Gastrocnemius medialis (tissue), 4 donors: ENCODE data around the gene SPOCD1.

Source experiments
- POLR2A ChIP-seq, 2 donors: fragments of 450-650 bp; IDR thresholded peaks; one replicate each; pipeline ENCODE4 v1.6.1; 2017; ENCODE audit warnings: antibody characterized with exemption in 2 of 2, mild to moderate bottlenecking in 2 of 2, moderate library complexity in 2 of 2
- TF ChIP-seq, protein P1 (sequence below), 5 experiments: fragments of 450-650 bp in 3 of 5; fragments of 200-600 bp in 2 of 5; sonication (generic) in 2 of 5; IDR thresholded peaks in 4 of 5; conservative IDR thresholded peaks in 1 of 5; 1 replicate in 4 of 5; 2 replicates in 1 of 5; pipeline ENCODE4 v1.5.1; 2016 to 2019; ENCODE audit warnings: antibody characterized with exemption in 5 of 5, mild to moderate bottlenecking in 3 of 5, moderate library complexity in 3 of 5

DNA sequence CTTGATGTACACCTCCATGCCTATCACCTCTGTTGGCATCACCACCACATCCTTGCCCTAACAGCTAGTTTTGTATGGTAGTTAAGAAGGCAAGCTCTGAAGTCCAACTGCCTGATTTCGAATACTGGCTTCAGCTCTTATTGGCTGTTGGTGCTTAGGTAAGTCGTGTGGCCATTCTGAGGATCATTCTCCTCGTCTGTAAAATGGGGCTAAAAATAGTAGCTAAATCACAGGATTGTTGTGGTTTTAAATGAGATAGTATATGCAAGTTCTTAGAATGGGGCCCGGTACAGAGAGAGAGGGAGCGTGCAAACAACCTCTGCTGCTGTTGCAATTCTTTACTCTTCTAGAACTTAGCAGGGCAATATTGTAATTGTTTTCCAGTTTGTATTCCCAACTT, 20.8 kb upstream of the SPOCD1 start:
- no peak for TF ChIP-seq POLR2A (IDR thresholded peaks at IDR 0.05)
- TF ChIP-seq, protein P1, sequence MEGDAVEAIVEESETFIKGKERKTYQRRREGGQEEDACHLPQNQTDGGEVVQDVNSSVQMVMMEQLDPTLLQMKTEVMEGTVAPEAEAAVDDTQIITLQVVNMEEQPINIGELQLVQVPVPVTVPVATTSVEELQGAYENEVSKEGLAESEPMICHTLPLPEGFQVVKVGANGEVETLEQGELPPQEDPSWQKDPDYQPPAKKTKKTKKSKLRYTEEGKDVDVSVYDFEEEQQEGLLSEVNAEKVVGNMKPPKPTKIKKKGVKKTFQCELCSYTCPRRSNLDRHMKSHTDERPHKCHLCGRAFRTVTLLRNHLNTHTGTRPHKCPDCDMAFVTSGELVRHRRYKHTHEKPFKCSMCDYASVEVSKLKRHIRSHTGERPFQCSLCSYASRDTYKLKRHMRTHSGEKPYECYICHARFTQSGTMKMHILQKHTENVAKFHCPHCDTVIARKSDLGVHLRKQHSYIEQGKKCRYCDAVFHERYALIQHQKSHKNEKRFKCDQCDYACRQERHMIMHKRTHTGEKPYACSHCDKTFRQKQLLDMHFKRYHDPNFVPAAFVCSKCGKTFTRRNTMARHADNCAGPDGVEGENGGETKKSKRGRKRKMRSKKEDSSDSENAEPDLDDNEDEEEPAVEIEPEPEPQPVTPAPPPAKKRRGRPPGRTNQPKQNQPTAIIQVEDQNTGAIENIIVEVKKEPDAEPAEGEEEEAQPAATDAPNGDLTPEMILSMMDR (IDR thresholded peaks at IDR 0.05 in 4 of 5, conservative IDR thresholded peaks at IDR 0.05 in 1 of 5): no peak
